Ecto neural progenitor cell (in vitro differentiated cells): ENCODE results near the gene SYNDIG1.

ENCODE experiments used
- DNase-seq: peaks from one replicate; pipeline ENCODE4 v3.0.0-alpha.2; 2018; ENCODE audit warnings: low spot score

The SYNDIG1 gene

DNA sequence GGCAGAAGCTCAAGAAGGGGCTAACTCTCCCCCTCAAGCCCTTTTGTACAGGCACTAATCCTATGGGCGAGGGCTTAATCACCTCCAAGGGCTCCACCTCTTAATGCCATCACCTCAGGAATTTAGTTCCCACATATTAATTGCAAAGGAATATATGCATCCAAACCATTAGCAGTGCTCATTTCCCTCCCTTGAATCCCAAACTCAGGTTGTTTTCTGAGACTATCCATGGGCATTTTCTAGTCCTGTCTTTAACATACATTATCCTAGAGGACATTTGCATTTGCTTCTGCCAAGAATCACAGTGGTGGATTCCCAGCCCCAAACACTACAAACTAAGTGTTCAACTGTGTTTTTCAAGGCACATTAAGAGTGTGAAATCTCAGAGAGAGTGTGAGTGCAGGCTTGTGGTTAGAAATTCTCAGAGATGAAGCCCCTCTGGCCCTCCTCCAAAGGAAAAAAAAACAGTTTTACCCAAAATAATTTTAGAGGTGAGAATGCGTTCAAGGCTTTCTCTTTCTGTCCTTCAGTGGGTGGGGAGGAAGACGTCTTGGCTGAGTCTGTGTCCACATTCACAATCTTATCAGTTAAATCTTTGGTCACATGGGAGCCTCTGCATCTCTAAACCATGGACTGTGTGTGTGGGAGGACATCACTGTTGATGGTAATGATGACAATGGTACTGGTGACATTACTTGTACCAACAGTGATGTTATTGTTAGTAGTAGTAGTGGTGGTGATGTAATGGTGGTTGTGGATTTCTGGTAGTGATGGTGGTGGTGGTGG is 59.3 kb downstream of the SYNDIG1 start:
- DNase-seq, result no peak

DNA sequence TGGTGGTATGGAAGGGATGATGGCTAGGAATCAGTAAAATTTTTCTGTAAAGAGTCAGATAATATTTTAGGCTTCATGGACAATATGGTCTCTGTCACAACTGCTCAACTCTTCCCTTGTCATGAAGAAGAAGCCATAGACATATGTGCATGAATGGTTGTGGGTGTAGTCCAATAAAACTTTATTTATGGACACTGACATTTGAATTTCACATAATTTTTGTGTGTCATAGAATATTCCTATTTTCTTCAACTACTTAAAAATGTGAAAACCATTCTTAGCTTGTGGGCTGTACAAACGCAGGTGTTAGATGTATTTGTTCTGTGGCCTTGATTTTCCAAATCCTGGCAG is 59.9 kb downstream of the SYNDIG1 start:
- no peak for DNase-seq

DNA sequence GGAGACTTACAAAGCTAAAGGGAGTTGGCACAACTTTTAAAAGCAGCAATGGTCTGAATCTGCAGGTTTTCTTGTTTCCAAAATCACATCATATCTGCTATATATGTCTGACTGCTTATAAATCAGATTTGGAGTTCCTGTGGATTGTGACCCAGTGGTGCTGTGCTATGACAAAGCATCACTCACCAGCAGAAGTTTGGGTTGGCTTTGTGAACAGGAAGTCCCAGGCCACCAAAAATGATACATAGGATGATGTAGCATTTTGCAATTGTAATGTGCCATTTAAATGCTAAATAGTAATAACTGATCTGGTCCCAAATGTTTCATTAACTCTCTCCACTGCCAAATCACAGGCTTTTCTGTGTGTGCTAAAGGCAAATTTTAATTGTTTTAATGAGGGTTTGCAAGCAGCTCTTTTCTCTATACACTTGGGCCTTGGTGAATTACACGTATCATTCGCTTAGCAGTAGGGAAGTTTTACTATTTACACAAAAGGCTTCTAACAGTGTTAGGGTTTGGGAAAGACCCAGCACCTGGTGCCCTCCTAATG is 60.8 kb downstream of the SYNDIG1 start:
- DNase-seq, result no peak

DNA sequence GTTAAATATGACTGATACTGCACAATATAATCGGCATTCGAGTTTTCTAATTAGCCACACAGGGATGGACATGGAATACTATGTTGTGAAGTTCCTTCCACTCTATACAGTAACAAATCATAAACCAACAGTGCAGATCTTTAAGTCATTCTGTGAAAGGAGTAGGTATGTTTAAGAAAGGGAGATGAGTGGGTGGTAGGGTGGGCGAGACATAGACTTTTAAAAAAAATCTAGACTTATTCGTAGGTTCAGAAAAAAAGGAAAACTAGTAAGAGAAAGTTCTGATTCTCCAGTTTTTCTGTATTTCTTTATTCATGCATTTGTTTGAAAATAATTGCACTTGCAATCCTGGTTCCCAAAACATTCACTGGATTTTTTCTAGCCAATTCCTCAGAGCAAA is 61.8 kb downstream of the SYNDIG1 start:
- DNase-seq, result no peak

DNA sequence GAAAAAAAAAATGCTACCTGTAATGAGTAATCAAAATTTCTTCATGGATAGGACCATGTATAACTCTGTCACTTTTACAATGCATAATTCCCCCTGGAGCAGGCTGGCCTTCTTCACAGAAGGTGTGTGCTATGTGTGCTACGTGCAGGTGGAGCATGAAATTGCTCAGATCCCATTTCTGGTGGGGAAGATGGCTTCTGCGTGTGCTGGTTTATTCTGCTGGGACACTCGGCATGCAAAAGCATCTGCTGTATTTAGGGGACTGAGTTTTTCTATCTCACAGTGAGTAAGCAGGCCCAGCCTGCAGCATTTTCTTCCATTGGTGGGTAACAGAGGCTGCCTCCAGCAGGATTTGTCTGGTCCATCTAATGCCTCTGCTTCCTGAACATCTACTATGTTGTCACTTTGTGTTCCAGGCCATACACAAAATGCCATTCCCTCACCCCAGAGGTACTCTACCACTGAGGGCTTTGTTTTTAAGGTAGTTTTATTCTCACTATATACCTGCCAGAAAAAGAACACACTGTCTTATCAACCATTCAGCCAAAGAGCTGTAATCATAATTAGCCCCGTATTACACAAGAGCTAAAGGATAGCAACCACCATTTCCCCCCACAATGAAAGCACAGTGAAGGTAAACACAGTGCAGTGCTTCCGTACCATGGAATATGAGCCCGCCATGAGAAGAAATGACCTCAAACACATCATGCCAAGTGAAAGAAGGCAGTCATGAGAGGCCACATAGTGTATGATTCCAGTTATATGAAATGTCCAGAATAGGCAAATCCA is 62.4 kb downstream of the SYNDIG1 start:
- no peak for DNase-seq

DNA sequence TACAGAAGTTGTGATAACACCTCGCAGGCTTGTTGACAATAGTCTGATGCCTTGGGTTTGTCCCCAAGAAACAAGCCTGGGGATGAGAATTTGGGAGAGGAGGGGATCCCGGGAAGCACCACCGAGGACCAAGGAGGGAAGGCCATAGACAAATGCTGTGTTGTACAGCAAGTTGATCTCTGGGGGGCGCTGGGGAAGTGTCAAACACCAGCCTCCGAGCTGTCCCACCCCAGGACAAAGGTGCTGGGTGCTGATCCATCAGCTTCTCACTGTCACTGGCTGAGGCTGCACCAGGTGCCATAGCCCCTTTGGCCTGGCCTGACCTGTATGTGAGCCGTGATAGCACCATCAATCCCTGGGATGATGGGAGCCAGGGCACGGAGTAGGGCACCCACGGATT is 64.0 kb downstream of the SYNDIG1 start:
- DNase-seq, result no peak

DNA sequence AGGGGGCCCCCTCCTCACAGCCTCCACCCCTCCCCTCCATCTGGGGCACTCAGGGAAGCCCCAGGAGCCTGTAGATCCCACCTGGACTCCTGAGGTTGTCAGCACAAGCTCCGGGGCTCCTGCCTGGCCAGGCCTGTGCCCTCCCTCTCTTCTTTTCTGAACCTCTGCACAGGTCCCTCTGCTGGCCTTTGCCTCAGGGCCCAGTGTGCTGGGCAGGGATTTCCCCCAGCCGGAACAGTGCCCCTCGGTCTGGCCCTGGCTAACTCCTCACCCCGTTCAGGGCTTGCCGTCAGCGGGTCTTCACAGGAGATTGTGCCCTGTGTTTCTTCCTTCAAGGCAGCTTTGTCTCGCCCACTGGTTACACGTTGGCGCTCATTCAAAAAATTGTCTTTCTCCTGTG is 64.9 kb downstream of the SYNDIG1 start:
- no peak for DNase-seq

GRCh38 chr20:24535941-24536730 is 66.7 kb downstream of the SYNDIG1 start:
- DNase-seq, result no peak

GRCh38 chr20:24537210-24537609 is 67.8 kb downstream of the SYNDIG1 start:
- DNase-seq, result no peak

GRCh38 chr20:24542721-24543120 is 73.3 kb downstream of the SYNDIG1 start:
- no peak for DNase-seq

DNA sequence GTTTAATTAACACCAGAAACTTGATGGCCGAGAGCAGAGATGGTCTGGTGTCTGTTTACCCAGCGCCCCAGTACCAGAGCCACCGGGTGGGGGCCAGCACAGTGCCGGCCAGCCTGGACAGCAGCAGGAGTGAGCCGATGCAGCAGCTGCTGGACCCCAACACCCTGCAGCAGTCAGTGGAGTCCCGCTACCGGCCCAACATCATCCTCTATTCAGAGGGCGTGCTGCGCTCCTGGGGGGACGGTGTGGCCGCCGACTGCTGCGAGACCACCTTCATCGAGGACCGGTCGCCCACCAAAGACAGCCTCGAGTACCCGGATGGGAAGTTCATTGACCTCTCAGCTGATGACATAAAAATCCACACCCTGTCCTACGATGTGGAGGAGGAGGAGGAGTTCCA is 73.7 kb downstream of the SYNDIG1 start:
- no peak for DNase-seq

- no peak for DNase-seq
Measured at GRCh38 chr20:24543741-24544140, 74.3 kb downstream of the SYNDIG1 start.

- no peak for DNase-seq
Measured at GRCh38 chr20:24544371-24544770, 74.9 kb downstream of the SYNDIG1 start.

DNA sequence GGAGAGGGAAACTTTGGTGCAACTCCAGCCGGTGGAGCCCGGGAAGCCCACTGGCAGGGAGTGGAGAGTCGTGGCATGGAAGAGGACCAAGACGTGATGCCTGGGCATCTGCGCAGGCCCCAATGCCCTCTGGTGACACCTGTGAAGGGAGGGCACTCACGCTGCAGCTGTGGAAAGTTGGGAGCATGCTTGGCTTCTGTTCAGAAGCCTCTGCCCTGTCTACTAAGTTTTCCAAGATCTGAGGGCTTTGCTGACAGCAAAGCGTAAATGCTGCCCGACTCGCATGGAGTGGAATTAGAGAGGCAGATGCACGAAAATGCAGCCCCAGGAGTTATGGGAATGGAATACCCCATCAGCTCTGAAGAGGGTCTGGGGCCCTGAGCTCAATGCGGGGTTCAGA is 75.7 kb downstream of the SYNDIG1 start:
- no peak for DNase-seq

GRCh38 chr20:24546232-24546892 is 76.9 kb downstream of the SYNDIG1 start:
- DNase-seq, result no peak

DNA sequence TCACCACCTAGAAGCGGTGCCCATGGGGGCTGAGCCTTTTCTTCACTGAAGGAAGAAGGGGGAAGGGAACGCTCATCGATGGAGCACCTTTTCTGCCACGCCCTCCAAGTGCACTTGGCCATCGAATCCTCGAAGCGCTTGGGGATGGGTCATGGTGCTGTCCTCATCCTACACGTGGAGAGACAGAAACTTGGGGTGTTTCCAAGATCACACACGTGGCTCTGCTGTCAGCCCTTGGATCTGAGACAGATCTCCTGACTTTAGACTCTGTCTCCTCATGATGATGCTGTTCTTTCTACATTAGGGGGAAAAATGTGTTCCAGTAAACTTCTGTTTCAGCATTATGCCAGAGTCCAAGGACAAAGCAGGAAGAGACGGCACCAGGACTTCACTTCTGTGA is 78.5 kb downstream of the SYNDIG1 start:
- no peak for DNase-seq

DNA sequence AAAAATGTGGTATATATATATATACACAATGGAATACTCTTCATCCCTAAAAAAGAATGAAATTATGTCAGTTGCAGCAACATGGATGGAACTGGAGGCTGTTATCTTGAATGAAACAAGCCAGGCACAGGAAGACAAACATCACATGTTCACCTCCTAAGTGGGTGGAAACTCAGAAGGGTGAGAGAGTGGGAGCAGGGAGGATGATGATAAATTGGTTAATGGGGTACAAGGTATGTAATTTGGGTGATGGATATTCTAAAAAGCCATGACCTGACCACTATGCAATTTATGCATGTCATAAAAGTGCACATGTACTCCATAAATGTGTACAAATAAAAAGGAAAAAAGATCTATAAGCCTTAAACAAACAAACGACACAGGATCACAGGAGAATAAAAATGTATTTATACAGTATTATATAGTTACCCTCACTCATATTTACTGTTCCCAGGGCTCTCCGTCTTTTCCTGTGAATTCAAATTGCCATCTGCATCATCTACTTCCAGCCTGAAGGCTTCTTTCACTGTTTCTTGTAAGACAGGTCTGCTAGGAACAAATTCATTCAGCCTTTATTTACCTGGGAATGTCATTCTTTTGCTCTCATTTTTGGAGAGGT is 89.8 kb downstream of the SYNDIG1 start:
- no peak for DNase-seq

DNA sequence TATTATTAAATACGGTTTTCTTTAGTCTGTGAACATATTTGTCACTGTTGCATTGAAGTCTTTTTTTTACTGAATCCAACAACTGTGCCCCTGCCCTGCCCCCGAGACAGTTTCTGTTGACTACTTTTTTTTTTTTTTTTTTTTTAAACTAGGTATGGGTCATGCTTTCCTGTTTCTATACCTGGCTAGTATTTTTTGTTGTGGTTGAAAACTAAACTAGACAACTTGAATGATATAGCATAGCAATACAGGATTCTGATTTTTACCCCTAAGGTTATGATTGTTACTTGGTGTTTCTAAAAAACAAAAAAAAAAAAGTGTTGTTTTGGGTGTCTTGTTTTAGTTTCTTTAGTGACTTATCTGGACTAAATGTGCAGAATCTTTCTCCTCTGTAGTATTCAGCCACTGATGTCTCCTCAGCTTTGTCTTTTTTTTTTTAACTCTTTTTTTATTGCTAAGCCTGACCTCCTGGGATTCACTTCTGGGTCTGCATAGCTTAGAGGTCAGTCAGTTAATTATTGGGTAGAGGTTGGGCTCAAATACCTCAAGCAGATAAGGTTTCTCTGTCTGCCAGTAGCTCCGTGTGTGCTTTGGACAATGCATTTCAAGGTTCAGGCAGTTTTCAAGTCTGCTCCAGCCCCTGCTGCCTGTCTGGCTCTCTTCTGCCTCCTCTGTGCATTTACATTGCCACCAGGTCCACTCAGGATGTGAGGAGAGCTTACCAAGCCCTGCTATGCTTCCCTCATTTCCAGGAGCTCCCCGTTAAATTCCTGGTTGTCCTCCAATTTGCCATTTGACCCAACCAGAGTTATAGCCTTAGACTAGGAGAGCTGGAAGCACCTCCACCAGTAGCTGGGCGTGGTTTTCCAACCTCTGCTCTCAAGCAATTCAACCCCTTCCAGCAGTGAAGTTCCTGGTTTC is 91.4 kb downstream of the SYNDIG1 start:
- peak; percentile 39 for DNase-seq

- peak; percentile 26 for DNase-seq
Measured at GRCh38 chr20:24565835-24566351, 96.5 kb downstream of the SYNDIG1 start.

DNA sequence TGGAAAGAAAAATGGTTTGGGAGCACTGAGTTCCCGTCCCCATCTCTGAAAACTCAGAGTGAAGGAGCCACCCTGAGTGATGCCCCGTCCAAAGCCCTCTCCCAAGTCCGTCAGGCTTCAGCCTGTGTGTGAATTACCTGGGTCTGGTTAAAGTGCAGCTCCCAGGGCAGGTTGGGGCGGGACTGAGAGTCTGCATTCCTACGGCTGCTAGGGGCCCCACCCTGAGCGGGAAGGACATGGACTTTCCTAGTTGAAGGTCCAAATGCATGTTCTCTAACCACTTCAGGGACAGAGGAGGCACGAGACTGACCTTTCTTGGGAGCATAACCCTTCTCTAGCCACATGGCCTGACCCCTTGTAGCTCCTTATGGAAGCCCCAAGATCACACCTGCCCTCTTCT is 97.2 kb downstream of the SYNDIG1 start:
- peak; percentile 27 for DNase-seq
